PC-9 (cell line): ENCODE measurements around the gene TXNRD1.

Source experiments
- CTCF ChIP-seq: fragments of 200-600 bp; sonication (generic); conservative IDR thresholded peaks from 2 replicates; pipeline ENCODE4 v1.6.1; 2017; ENCODE audit warnings: mixed run types, antibody characterized with exemption, mild to moderate bottlenecking, moderate library complexity
- EZH2 ChIP-seq: fragments of 200-600 bp; sonication (generic); IDR thresholded peaks from 2 replicates; pipeline ENCODE4 v1.8.0; 2017; ENCODE audit warnings: antibody characterized with exemption, low read depth

DNA sequence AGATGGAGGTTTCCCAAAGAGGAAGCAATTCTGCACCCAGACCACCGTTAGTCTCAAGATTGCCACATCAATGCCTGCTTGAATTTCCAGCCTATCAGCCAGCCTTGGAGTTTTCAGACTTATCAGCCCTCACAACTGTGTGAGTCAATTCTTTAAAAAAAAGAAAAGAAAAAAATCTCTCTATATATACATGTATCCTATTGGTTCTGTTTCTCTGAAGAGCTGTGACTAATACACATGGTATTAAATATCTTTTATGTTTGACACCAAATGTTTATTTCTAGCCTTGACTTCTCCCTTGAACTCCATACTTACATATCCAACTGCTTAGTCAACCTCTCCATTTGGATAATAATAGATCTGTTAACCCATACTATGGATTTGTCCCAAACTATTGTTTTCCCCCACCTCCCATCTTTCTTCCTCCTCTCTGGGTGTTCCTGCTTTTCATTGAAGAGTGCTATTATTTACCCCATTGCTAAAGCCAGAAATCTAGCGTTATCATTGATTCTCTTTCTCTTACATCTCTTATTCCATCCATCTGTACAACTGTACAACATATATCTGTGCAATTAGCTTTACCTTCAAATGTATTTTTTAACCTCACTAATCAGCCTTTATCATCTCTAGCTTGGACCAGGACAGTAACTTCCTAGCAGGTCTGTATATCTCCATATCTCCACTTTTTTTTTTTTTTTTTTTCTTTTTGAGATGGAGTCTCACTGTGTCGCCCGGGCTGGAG lies 65.3 kb downstream of the TXNRD1 start:
- TF ChIP-seq CTCF (no peak), EZH2 (no peak)
